GM19438 (cell line): ENCODE measurements around the gene PDZK1IP1.
"Not testable (repeated sequence)": the region's sequence is repeated elsewhere in the genome, so short reads cannot be mapped to it uniquely, and the experiment has no call there.

Experiments used
- ATAC-seq: cut with Tn5 transposase; IDR thresholded peaks from one replicate; pipeline ENCODE4 v1.9.1; 2021; ENCODE audit warnings: low read depth; ENCODE audit not compliant: unreplicated experiment

PDZK1IP1 gene

GRCh38 chr1:47147047-47147785 lies 42.6 kb downstream of the PDZK1IP1 start:
- no peak for ATAC-seq

- not testable (repeated sequence) for ATAC-seq
Observed at GRCh38 chr1:47146495-47146894, 43.3 kb downstream of the PDZK1IP1 start.

- not testable (repeated sequence) for ATAC-seq
Observed at GRCh38 chr1:47143654-47144053, 46.2 kb downstream of the PDZK1IP1 start.

GRCh38 chr1:47140358-47140757 lies 49.5 kb downstream of the PDZK1IP1 start:
- not testable (repeated sequence) for ATAC-seq

GRCh38 chr1:47137925-47138615 lies 51.8 kb downstream of the PDZK1IP1 start:
- no peak for ATAC-seq

- no peak for ATAC-seq
Observed at GRCh38 chr1:47137198-47137597, 52.6 kb downstream of the PDZK1IP1 start, which contains the start of gene CYP4A22. Gene CYP4A22 (plus strand): TSS chr1:47137441. CDS start chr1:47137486, 45 bp downstream.
